ENCODE data around the gene CD300LF.

The CD300LF gene

DNA sequence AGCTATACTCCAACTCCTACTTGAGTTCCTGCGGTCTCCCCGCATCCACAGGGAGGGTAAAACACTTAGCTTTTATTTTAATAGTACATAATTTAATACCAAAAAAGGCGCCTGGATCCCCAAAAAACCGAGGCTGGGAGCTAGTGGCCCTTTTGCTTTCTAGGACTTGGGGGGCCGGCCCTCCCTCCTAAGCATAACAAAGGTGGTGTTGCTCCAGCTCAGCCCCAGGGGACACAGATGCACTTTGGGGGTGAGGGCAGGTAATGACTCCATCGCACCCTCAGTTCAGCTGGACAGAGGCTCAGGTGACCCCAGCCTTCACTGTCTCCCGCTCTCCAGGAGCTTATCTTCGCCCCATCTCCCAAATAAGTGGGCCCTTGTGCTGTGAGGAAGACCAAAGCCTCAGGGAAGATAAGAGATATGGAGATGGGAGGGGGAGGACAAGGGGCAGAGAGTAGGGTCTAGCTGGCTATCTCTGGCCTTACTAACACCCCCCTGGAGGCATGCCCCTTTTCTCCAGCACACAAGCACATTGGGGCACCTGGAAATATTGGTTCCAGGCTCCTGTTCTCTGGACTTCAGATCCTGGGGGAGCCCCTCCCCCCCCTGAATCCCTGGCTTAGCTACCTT is 32.9 kb upstream of the CD300LF start:
- DNase-seq = no peak

DNA sequence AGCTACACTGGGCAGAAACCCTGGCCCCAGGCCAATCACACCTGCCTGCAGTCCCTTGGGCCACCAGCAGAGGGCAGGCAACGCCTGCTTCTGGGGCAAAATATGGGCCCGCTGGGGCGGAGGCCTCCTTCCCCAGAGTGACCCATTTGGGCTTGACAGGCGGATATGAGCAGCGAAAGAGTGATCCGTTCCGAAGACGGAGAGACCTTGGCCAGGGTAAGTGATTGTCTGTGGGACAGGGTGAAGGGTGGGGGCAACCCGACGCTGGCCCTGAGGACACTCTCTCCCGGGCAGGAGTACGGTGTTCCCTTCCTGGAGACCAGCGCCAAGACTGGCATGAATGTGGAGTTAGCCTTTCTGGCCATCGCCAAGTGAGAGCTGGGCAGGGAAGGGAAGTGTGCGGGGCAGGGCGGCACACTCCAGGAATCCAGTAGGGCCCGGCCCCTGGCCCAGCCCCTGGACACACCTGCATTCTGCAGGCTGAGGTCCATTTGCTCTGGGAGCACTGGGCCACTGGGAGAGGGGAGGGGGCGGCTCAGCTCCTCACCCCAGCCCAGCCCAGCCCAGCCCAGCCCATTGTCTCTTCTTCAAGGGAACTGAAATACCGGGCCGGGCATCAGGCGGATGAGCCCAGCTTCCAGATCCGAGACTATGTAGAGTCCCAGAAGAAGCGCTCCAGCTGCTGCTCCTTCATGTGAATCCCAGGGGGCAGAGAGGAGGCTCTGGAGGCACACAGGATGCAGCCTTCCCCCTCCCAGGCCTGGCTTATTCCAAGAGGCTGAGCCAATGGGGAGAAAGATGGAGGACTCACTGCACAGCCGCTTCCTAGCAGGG is 32.2 kb upstream of the CD300LF start:
- no peak for DNase-seq

- DNase-seq = no peak
Observed at GRCh38 chr17:74744349-74744713, 31.6 kb upstream of the CD300LF start.

GRCh38 chr17:74743755-74744154 is 31.0 kb upstream of the CD300LF start:
- no peak for DNase-seq

- no peak for DNase-seq
Observed at GRCh38 chr17:74742978-74743545, 30.3 kb upstream of the CD300LF start.

DNA sequence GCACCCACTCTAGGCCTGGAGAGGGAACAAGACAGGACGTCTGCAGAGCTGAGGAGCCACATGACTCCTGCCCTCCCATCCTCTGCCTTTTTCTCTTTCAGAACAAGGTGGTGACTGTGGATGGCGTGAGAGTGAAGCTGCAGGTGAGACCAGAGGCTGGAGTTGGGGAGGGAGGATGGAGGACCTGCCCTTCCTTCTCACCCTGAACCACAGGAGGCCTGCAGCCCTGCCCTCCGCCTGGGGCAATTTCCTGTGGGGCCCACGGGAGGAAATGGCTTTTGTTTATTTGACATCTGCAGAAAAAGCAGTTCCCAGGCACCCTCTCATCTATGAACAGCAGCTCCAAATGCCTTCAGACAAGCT is 29.4 kb upstream of the CD300LF start:
- peak; percentile 83 for DNase-seq

DNA sequence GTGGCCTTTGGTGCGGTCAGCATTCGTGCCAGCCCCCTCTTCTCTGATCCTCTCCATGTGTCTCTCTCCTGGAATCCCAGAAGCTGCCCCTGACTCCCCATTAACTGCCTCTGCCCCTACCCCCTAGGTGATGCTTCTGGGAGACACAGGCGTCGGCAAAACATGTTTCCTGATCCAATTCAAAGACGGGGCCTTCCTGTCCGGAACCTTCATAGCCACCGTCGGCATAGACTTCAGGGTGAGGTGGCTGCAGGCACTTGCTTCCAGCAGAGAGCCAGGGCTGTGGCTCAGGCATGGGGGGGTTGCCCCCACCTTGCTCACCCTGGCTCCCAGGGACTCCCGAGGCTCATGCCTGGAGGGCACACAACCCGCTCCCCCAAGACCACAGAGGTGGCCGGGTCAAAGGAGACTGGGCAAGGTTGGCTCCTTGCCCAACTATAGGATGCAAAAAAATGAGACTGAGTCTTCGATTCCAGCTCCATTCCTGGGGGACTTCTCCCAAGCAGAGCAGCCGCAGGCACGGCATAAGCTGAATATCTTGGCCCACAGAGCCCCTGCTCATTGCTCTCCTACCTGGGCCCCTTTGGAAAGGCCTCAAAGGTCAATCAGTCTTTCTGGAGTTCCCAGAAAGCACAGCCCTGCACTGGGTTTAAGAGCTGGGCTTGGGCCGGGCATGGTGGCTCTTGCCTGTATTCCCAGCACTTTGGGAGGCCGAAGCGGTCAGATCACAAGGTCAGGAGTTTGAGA is 28.1 kb upstream of the CD300LF start:
- DNase-seq = no peak

- no peak for DNase-seq
Observed at GRCh38 chr17:74740173-74740572, 27.4 kb upstream of the CD300LF start.

GRCh38 chr17:74739227-74739831 is 26.6 kb upstream of the CD300LF start:
- DNase-seq = no peak

DNA sequence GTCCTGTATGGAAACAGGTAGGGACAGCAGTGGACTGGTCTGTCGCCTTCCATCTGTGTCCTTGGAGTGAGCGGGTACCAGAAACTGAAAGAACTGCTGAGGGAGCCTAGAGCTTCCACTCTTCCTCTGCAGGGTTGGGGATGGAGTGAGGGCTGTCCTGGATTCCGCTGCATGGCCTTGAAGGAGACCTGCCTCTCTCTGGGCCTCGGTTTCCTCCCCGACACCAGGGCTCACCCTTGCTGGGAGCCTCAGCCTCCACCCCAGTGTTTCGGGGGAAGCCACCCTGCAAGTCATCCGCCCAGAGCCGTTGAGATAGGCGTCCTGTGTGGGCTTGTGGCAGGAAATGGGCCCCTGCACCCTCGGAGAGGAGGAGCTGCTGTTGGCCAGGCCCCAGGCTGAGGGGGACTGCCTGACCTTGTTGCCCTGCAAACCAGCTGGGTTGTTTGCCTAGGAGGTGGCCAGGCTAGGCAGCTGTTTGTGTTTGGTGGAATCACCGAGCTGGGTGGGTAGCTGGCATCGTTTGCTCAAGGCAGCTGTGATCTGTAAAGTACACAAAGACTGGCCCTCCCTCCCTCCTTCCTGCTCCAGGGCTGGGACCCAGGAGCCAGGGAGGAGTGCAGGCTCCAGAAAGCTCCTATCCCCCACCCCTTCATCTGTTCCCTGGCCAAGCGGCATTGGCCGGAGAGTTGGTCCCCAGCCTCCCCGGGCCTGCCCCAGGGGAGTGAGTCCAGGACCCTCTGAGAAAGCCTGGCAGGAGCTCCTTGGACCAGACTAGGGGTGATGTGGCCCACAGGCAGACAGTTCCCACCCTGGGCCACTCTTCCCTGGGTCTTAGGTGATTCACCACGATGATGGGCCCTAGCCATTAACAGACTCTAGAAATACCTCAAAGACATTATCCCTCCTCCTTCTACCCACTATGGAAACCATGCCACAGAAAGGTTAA is 25.6 kb upstream of the CD300LF start:
- DNase-seq = peak; percentile 95

DNA sequence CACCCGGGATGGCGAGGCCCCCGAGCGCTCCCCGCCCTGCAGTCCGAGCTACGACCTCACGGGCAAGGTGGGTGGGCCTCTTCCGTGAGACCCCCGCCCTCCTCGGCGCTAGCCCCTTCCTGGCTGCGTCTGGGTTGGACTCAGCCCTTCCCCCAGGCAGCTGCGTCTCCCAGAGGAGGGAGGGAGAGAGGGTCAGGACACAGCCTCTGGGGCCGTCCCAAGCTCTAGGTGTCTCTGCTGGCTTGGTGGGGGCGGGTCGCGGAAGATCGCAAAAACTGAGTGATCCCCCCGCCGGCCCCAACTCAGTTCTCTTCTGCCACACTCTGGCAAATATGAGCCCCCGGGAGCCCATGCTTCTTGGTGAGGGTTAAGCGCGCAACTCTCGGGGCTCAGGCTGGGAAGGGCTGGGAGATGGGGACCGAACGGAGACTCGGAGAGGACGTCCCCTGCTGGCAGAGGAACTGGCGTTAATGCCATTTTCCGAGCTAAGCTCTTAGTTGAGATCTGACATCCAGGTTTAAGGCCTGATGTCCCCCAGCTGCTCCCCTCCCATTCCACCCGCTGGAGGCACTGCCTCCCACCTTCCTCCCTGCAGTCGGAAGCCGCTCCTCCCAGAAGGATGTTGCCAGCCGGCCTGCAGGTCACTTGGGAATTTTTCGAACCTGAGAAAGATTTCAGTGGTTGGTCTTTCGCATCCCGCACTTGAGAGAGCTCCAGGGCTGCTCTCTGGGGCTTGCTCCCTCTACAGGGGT is 24.8 kb upstream of the CD300LF start:
- DNase-seq = peak; percentile 59

- DNase-seq = peak; percentile 89
Observed at GRCh38 chr17:74736513-74737298, 24.0 kb upstream of the CD300LF start, which contains the start of gene RAB37. Gene RAB37, plus strand, starts transcription at chr17:74737256. Its CDS starts 17 bp downstream, at chr17:74737273.

DNA sequence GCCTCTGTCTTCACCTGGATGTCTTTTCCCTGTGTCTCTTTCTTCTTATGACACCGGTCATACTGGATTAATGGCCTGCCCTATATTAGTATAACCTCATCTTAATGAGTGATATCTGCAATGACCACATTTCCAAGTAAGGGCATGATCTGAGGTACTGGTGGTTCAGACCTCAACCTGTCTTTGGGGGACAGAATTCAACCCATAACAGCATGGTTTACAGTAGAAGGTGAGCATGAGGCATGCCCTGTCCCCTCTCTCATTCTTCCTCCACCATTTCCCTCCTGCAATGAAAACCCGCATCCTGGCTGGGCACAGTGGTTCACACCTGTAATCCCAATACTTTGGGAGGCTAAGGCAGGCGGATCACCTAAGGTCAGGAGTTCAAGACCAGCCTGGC is 21.5 kb upstream of the CD300LF start:
- DNase-seq = no peak

DNA sequence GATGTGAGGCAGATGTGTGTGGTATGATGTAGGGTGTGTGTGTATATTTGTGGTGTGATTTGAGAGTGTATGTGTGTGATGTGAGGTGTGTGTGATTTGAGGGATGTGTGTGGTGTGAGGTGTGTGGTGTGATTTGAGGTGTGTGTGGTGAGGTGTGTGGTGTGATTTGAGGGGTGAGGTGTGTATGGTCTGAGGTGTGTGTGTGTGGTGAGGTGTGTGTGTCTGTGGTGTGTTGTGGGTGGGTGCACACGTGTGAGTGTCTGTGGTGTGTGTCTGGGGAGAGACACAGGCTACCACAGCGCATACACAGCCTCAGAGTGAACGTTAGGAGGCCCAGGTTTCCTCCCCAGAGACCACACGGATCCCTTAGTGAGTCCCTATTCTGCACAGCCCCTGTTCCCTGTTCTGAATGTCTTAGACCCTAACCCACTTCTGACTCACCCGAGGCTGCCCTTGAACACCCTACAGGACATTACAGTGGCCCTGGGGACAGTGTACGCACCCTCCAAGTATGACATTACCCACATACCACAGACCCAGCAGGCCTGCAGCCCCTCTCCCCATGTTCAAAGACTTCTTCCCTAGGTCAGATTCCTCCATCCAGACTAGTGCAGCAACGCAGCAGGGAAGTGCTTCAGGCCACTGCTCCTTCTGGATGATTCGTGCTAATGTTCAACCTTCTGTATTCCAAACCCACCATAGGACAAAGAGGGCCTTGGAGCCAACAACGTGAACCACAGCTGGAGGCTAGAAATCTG is 20.8 kb upstream of the CD300LF start:
- DNase-seq = no peak

DNA sequence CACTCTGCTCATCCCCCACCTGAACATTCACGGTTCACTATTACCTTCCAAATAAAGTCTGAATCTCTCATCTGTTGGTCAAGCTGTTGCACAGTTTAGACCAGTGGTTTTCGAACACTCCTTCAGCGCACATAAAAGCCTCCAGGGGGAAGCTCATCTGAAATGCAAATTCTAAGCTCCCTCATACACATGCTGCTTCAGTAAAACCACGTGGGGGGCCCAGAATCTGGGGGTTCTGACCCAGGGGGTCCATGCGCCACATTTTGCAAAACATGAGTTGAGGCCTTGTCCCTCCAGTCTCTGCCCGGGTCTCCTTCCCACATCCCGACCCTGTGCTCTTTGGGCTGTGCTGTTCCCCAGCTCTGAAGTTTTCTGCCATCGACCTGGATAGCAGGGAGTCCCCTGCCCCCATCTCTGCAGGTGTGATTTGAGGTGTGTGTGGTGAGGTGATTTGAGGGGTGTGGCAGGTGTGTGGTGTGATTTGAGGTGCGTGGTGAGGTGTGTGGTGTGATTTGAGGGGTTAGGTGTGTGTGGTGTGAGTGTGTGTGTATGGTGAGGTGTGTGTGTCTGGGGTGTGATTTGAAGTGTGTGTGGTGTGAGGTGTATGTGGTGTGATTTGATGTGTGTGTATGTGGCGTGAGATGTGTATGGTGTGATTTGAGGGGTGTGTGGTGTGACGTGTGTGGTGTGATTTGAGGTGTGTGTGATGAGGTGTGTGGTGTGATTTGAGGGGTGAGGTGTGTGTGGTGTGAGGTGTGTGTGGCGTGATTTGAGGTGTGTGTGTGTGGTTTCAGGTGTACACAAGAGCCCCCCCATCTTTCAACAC is 19.5 kb upstream of the CD300LF start:
- DNase-seq = no peak

DNA sequence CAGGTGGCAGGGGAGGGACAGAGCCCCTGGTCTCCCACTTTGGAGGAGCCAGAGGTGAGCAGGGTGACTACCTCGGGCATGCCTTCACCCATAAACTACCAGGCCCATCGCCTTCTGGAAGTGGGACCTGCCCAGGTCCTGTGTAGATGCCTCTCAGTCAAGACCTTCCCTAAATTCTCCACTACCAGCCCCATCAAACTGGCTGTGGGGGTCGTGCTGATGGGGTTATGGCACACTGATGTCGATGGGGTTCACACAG is 18.6 kb upstream of the CD300LF start:
- no peak for DNase-seq

- DNase-seq = no peak
Observed at GRCh38 chr17:74730491-74731346, 18.0 kb upstream of the CD300LF start.

DNA sequence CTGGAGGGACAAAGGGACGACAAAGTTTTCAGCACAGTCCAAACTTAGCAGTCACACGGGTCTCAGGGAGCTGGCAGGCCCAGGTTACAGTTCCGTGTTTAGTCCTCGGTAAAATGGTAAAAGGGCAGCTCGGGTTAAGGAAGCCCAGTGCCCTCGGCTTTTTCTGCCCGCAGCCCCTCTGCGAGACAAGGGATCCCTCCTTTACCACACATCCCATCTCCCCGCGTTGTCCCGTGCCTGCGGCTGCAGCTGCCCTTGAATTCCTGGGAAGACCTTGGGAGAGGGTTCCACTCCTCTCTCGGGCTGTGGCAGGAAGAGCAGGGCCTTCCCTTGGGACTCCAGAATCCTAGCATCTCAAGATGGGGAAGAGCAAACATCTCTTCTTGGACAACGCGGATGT is 17.1 kb upstream of the CD300LF start:
- DNase-seq = no peak

All from GF-D8 (cell line).